Measurements from ENCODE around the gene KCNQ1. TPM values are rescaled to one million over a fixed set of nuclear protein-coding genes. Genes with fewer than 3 reads are reported as not detected.

Gene KCNQ1
- total and polyA plus RNA-seq, 9 of the 15 experiments (the other 6 are each of a cell fraction or from before 2014, with no cell fraction given): 0.44 TPM; not detected in 8

DNA sequence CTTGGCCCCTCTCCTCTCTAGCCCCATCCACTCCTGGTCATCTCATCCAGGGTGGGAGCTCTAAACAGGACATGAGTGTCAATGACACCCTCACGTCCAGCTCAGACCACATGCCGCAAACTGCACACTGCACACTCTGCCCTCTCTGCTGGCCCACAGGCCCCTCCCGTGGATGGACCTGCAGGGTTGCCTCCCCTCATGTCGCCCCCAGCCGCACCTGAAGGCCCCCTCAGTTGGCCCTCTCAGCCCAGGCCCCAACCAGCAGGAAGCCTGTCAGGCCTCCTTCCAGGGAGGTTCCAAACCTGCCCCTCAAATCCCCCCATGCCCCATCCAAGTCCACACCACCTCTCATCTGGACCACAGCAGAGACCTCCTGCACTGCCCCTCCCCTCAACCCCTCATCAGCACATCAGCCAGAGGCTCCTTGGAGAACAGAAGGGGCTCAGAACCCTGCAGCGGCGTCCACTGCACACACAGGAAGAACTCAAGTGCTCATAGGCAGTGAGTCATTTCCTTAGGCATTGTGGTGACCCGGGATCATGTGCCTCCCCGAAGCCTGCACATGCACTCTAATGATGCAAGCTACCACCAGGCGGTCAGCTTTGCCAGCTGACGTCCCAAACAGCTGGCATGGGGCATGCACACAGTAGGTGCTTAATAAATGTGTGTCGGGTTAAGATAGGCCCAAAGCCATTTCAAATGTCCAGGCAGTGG is 453.7 kb downstream of the KCNQ1 start (continued):
- TF ChIP-seq NCOA2 (IDR thresholded peaks at IDR 0.05; ENCODE audit: partially characterized antibody in 2 of 2) (no peak), SMAD3 (CRISPR knock-in tag; conservative IDR thresholded peaks at IDR 0.05) (no peak; the same call in 1 of the 2 replicates), IFI16 (CRISPR knock-in tag; IDR thresholded peaks at IDR 0.05) (no peak), BACH1 (tag; IDR thresholded peaks at IDR 0.05) (no peak), NCOA1 (IDR thresholded peaks at IDR 0.05; ENCODE audit: low read depth) (no peak), MCM7 (IDR thresholded peaks at IDR 0.05) (no peak), ADNP (tag; IDR thresholded peaks at IDR 0.05) (no peak), FOXJ2 (tag; IDR thresholded peaks at IDR 0.05) (no peak), SRSF7 (optimal IDR thresholded peaks at IDR 0.05; ENCODE audit: low read depth, low read length) (no peak), BRD9 (IDR thresholded peaks at IDR 0.05; ENCODE audit: low read depth, partially characterized antibody) (no peak), NCOA4 (IDR thresholded peaks at IDR 0.05; ENCODE audit: partially characterized antibody) (no peak)
- TF ChIP-seq, protein P1, sequence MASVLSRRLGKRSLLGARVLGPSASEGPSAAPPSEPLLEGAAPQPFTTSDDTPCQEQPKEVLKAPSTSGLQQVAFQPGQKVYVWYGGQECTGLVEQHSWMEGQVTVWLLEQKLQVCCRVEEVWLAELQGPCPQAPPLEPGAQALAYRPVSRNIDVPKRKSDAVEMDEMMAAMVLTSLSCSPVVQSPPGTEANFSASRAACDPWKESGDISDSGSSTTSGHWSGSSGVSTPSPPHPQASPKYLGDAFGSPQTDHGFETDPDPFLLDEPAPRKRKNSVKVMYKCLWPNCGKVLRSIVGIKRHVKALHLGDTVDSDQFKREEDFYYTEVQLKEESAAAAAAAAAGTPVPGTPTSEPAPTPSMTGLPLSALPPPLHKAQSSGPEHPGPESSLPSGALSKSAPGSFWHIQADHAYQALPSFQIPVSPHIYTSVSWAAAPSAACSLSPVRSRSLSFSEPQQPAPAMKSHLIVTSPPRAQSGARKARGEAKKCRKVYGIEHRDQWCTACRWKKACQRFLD (CRISPR knock-in tag; IDR thresholded peaks at IDR 0.05): peak; percentile 86
- TF ChIP-seq, protein P2, sequence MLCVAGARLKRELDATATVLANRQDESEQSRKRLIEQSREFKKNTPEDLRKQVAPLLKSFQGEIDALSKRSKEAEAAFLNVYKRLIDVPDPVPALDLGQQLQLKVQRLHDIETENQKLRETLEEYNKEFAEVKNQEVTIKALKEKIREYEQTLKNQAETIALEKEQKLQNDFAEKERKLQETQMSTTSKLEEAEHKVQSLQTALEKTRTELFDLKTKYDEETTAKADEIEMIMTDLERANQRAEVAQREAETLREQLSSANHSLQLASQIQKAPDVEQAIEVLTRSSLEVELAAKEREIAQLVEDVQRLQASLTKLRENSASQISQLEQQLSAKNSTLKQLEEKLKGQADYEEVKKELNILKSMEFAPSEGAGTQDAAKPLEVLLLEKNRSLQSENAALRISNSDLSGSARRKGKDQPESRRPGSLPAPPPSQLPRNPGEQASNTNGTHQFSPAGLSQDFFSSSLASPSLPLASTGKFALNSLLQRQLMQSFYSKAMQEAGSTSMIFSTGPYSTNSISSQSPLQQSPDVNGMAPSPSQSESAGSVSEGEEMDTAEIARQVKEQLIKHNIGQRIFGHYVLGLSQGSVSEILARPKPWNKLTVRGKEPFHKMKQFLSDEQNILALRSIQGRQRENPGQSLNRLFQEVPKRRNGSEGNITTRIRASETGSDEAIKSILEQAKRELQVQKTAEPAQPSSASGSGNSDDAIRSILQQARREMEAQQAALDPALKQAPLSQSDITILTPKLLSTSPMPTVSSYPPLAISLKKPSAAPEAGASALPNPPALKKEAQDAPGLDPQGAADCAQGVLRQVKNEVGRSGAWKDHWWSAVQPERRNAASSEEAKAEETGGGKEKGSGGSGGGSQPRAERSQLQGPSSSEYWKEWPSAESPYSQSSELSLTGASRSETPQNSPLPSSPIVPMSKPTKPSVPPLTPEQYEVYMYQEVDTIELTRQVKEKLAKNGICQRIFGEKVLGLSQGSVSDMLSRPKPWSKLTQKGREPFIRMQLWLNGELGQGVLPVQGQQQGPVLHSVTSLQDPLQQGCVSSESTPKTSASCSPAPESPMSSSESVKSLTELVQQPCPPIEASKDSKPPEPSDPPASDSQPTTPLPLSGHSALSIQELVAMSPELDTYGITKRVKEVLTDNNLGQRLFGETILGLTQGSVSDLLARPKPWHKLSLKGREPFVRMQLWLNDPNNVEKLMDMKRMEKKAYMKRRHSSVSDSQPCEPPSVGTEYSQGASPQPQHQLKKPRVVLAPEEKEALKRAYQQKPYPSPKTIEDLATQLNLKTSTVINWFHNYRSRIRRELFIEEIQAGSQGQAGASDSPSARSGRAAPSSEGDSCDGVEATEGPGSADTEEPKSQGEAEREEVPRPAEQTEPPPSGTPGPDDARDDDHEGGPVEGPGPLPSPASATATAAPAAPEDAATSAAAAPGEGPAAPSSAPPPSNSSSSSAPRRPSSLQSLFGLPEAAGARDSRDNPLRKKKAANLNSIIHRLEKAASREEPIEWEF (CRISPR knock-in tag; IDR thresholded peaks at IDR 0.05): no peak
- TF ChIP-seq, protein P3, sequence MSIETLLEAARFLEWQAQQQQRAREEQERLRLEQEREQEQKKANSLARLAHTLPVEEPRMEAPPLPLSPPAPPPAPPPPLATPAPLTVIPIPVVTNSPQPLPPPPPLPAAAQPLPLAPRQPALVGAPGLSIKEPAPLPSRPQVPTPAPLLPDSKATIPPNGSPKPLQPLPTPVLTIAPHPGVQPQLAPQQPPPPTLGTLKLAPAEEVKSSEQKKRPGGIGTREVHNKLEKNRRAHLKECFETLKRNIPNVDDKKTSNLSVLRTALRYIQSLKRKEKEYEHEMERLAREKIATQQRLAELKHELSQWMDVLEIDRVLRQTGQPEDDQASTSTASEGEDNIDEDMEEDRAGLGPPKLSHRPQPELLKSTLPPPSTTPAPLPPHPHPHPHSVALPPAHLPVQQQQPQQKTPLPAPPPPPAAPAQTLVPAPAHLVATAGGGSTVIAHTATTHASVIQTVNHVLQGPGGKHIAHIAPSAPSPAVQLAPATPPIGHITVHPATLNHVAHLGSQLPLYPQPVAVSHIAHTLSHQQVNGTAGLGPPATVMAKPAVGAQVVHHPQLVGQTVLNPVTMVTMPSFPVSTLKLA (conservative IDR thresholded peaks at IDR 0.05): 0 out of 4 replicates have a peak, but pooled peaks of 1 of the 2 experiments have one; percentile 17
- TF ChIP-seq, protein P4, sequence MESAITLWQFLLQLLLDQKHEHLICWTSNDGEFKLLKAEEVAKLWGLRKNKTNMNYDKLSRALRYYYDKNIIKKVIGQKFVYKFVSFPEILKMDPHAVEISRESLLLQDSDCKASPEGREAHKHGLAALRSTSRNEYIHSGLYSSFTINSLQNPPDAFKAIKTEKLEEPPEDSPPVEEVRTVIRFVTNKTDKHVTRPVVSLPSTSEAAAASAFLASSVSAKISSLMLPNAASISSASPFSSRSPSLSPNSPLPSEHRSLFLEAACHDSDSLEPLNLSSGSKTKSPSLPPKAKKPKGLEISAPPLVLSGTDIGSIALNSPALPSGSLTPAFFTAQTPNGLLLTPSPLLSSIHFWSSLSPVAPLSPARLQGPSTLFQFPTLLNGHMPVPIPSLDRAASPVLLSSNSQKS (CRISPR knock-in tag; IDR thresholded peaks at IDR 0.05): no peak
- TF ChIP-seq, protein P5, sequence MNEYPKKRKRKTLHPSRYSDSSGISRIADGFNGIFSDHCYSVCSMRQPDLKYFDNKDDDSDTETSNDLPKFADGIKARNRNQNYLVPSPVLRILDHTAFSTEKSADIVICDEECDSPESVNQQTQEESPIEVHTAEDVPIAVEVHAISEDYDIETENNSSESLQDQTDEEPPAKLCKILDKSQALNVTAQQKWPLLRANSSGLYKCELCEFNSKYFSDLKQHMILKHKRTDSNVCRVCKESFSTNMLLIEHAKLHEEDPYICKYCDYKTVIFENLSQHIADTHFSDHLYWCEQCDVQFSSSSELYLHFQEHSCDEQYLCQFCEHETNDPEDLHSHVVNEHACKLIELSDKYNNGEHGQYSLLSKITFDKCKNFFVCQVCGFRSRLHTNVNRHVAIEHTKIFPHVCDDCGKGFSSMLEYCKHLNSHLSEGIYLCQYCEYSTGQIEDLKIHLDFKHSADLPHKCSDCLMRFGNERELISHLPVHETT (CRISPR knock-in tag; conservative IDR thresholded peaks at IDR 0.05 in 1 of 2, IDR thresholded peaks at IDR 0.05 in 1 of 2): no peak; a peak in 1 of 4 replicates
